T-helper 1 cell treated with Interleukin-12 subunit alpha and Interleukin-12 subunit beta and Interleukin-4 antibody, amounts not matched to agents 30 ng/mL and 1 ng/mL, for 36 hours (primary cell): ENCODE data around the gene MYO10. TPM values are rescaled to one million over a fixed set of nuclear protein-coding genes. Genes with fewer than 3 reads are reported as not detected.

ENCODE experiments used
- intact Hi-C: fragments of 100-400 bp; cut with micrococcal nuclease; formaldehyde crosslinking; loops from one replicate; pipeline ENCODE4 v1.15.1; 2024
- total RNA-seq: library from RNA; stranded (reverse); gene quantifications from 2 replicates; pipeline ENCODE4 v1.2.3, GENCODE V29; 2022

Gene MYO10
- total RNA-seq, 1 donor from 2014 or later: not detected

DNA sequence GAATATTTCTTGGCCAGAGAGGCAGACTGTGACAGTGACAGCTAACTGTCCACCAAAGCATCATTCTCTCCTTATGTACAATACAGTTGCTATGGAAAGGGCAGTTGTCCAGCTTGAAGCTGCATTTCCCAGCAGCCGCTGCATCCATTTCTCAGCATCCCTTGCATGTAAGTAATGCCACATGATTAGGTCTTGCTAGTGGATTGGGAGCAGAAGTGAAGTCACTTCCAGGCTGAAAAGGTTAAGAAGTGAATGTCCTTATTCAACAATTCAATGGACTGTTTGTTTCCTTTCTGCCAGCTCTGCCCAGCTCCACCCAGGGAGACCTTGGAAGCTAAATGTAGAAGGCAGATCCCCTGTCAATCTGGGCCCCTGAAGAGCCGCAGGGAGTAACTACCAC is 293.2 kb downstream of the MYO10 start:
- intact Hi-C loops: no loop called here

DNA sequence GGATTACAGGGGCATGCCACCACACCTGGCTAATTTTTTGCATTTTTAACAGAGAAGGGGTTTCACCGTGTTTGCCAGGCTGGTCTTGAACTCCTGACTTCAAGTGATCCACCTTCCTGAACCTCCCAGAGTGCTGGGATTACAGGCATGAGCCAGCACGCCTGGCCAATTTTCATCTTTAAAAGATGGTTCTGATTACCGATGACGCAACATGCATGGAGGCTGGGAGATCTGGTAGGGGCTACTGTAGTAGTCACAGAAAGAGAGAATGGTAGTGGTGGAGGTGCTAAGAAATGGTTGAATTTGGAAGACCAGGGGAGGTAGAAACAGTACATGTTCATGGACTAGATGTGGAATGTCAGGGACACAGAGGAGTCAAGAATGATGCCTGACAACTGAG is 296.9 kb downstream of the MYO10 start:
- intact Hi-C loops: no loop called here

DNA sequence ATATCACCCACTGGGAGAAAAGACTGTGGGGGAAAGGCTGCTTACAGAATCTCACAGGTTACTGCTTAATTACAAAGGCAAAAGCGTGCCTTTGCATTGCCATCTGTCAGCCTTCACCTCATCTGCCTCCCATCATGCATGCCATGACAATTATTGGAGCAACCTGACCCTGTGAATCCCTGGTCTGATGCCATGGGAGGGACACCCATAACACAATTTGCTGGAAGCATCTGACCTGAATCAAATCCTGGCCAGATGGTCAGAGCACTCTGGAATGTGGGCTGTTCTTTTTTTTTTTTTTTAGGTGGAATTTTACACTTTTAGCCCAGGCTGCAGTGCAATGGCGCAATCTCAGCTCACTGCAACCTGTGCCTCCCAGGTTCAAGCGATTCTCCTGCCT is 307.7 kb downstream of the MYO10 start:
- intact Hi-C loops: loop anchor here (10.0 kb wide), 1 partner anchor 1954 kb away; no protein-coding TSS in a partner anchor

DNA sequence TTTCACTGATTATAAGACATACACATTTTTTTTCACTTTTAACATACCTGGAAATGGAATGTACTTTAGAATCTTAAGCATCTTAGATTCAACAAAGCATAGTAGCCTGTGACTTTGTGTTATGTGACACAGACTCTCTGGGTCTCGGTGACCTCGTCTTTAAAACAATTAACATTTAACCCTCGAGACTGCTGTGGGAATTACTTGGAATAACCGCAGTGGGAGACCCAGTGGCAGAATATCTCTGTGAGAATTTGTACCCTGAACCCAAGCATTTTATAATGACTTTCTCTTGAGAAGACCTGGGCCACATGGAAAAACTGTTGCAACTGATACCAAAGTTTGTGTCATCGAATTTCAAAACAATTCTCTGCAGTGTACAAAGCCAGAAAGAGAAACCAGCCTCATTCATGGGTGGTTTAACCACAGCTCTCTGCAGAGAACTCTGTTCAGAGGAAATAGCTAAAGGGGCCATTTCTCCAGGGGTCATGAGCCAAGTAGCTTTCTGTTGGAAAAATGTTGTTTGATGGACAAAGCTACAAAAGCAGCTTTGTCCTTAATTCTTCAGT is 309.3 kb downstream of the MYO10 start:
- intact Hi-C loops: loop anchor here (1.0 to 10.0 kb wide), 2 partner anchors 8 to 1952 kb away; no protein-coding TSS in a partner anchor

DNA sequence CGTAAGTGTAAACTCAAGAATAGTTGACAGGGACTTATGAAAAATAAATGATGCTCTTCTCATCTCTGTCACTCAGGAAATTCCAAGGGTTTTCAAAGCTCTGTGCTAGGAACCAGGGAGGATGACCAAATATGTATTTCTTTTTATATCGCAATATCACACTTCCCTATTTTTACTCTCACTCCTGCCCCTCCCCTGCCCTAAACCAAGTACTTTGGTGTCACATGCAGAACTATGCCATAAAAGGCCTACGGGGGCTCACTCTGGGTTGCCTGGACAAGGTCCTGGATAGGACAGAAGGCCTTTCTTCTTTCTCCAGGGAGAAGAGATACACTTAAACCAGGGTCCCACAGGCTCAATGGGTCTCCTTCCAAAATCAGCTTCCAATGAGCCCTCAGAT is 311.0 kb downstream of the MYO10 start:
- intact Hi-C loops: loop anchor here (10.0 kb wide), 1 partner anchor 1950 kb away; no protein-coding TSS in a partner anchor

DNA sequence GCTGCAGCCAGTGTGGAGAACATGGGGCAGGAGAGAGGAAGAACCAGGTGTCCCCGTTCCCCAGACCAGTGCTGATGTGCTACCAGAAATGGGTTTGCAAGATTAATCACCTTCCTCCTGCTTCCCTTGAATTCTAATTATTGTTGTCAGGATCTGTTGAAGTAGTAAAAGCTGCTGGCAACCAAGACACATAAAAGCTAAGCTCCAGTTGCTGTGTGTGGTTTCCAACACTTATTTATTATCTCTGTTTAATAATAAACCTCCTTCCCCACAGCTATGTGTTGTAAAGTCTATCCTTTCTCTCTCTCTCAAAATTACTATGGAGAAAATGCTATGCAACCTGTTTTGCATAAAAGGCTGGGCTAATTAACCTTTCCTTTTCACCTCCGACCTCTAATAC is 317.0 kb downstream of the MYO10 start:
- intact Hi-C loops: loop anchor here (5.0 to 10.0 kb wide), 2 partner anchors 42 to 316 kb away; partner anchors contain the start of gene MYO10

DNA sequence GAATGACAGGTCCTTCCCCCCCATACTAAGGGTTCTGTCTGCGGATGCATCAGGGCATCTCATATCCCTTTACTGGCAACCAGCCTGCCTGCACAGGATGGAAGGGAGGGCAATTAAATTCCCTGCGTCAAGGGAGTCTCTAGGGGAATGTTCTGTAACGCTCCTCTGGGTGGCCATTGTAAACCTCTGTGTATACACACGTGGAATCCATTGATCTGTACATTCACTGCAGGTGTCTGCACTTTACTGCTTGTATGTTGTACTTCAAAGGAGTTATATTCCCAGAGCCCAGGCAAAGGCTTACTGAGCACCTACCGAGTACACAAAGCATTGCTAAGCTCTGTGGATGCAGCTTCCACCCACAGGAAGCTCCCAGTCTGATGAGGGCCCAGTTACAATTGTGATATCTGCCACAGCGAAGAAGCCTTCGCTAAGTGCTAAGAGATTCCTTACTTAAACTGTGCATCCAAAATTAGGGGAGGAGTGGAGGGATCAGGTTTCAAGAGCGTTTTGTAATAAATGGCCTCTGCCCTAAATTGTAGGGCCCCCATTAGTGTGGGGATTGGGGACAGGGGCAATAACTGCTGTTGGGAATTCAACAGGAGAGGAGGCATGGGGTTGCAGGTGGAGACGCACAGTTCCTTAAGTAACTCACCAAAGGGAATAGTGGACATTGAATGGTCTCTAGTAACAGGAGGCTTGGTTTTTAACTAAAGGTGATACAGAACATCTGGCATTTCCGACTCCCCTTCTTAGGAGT is 317.8 kb downstream of the MYO10 start:
- intact Hi-C loops: loop anchor here (1.0 to 10.0 kb wide), 3 partner anchors 8 to 316 kb away; partner anchors contain the start of gene MYO10

DNA sequence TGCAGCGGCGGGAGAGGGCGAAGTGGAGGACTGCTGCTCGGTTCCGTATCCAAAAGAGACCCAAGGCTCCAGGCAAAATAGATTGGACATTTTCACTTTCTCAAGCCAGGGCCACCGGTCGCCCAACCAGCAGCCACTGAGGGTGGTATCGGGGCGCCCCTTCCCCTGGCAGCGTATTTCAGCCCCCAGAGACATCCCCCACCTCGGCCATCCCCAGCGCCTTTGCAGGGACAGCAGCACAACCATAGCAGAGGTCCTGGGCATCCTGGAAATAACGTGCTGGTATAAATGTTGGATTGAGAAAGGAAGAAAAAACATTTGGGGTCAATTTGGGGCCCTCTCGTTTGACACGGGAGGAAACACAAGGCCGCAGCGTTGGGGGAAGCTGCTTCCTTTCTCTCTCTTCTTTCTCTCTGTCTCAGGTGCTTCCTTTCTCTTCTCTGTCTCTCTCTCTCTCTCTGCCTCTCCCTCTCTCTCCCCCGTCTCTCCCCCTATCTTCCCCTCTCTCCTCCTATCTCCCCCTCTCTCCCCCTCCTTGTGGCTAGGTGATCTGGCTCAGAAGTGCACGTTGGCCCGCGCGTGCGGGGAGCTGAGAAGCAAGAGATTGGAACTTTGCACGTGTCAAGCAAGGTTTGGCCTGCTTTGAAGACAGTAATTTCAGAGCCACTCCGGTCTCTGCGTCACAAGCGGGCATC is 318.7 kb downstream of the MYO10 start:
- intact Hi-C loops: loop anchor here (1.0 to 10.0 kb wide), 4 partner anchors 13 to 317 kb away; partner anchors contain the start of genes MYO10 and ZNF622

DNA sequence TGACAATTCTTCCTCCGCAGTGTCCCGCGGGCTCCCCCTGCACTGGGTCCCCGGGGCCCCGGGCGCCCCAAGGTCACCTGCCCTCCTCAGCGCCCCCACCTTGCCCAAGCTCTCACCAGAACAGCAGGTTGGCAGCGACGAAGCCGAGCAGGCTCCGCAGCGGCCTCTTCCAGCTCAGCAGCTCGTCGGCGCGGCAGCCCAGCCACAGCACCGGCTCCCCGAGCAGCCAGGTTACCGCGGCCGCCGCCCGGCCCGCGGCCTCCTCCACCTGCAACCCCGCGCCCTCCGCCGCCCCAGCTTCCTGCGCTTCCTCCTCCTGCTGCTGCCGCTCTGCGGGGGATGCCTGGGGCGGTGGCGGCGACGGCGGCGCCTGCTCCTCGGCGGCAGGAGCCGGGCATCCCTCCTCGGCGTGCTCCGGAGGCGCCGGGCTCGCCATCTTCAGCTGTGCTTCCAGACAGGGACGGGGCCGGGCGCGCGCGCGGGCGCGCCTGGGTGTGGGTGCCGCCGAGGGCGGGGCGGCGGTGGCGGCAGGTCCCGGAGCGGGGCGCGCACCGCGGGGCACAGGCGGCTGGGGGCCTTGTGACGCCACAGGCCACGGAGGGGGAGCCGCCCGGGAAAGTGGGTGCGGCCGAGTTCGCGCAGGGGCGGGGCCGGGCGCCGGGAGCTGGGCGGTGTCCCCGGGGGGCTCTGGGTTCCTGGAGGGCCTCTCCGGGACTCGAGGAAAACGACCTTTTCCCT is 319.4 kb downstream of the MYO10 start, which contains the start of gene RETREG1:
TSS of gene RETREG1 (minus strand) at position 462 of the 738 bp plus-strand sequence. CDS start at position 436, 26 bp downstream.
- intact Hi-C loops: loop anchor here (1.0 to 10.0 kb wide), 5 partner anchors 14 to 318 kb away; partner anchors contain the start of genes MYO10 and ZNF622

DNA sequence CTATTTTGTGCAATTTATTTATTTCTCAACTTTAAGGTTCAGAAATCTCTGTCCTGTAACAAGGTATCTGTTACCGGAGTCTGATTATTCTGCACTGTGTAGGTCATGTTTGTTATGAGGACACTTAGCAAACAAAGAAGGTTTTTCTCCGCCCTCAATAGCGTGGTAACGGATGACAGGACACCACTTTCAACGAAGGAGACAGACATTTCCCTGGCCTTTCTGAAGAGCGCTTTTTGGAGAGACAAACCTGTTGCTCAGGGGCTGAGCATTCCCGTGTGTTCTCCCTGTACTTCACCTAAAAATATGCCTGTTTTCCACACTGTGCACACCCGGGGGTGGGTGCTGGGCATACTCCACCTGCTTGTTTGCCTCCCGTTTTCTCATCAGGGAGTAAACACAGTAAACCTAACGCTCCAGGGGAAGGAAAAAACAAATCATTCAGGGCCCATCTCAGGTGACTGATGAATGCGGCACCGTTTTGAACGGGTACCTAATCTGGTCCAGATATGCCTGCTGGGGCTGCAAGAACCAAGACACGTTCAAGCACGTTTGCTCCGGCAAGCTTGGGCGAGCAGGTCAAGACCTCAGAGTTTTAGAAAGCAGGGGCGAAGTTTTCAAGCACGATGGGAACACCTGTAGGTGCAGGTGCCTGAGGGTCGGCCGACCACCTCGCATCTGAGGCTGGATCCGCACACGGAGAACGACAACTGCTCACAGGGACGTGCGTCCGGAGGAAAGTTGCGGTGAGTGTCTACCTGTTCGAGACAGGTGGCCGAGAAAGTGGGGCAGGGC is 320.1 kb downstream of the MYO10 start:
- intact Hi-C loops: loop anchor here (1.0 to 10.0 kb wide), 5 partner anchors 15 to 319 kb away; partner anchors contain the start of gene MYO10

DNA sequence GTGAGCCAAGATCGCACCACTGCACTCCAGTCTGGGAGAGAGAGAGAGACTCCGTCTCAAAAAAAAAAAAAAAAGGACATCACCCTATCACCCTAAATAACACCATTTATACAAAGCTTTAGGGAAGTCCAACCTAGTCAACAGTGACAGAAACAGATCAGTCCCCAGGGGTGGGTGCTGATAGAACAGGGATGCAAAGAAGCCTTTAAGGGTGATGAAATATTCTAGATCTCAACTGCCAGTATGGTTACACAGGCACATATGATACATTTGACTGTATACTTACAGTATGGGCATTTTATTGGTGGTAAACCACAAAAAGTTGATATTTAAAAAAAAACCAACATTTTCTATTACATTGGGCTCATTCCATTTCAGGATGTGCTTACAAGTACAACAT is 324.1 kb downstream of the MYO10 start:
- intact Hi-C loops: loop anchor here (10.0 kb wide), 1 partner anchor 323 kb away; the partner anchor contains the start of gene MYO10
